GM12892 (cell line): ENCODE results near the gene BANK1.

Experiments used
- POLR2A ChIP-seq: IDR thresholded peaks from 2 replicates; pipeline ENCODE4 v1.6.1; 2011; ENCODE audit warnings: low read depth, low read length, control low read depth
- POLR2AphosphoS5 ChIP-seq: IDR thresholded peaks from 2 replicates; pipeline ENCODE4 v1.6.1; 2011; ENCODE audit warnings: low read depth, low read length, control low read depth
- TAF1 ChIP-seq: IDR thresholded peaks from 2 replicates; pipeline ENCODE4 v1.6.1; 2011; ENCODE audit warnings: low read depth, mild to moderate bottlenecking, control low read depth, low read length, borderline replicate concordance

GRCh38 chr4:101961144-101961543 is 170.6 kb downstream of the BANK1 start:
- no peak for TF ChIP-seq POLR2A
- TF ChIP-seq TAF1 = no peak
- TF ChIP-seq POLR2AphosphoS5 = no peak
